IPS DF 6.9 (cell line): ENCODE data around the gene PCYT1A.
"Not testable (repeated sequence)": the region's sequence is repeated elsewhere in the genome, so short reads cannot be mapped to it uniquely, and the experiment has no call there.

Source experiments
- DNase-seq: peaks from one replicate; pipeline ENCODE4 v3.0.0-alpha.2; 2013; ENCODE audit warnings: low read depth, low spot score
- H3K27ac ChIP-seq: one replicate; pipeline ENCODE4 v1.5.1; 2013; ENCODE audit warnings: low read length, control low read depth
- H3K27me3 ChIP-seq: 2 replicates; pipeline ENCODE4 v1.6.1; 2013; ENCODE audit warnings: mild to moderate bottlenecking, low read length; ENCODE audit not compliant: control insufficient read depth, insufficient read depth
- H3K36me3 ChIP-seq: 2 replicates; pipeline ENCODE4 v1.6.1; 2013; ENCODE audit warnings: low read length; ENCODE audit not compliant: control insufficient read depth, insufficient read depth
- H3K4me1 ChIP-seq: 2 replicates; pipeline ENCODE4 v1.6.1; 2013; ENCODE audit warnings: low read length; ENCODE audit not compliant: control insufficient read depth, insufficient read depth
- H3K4me3 ChIP-seq: 2 replicates; pipeline ENCODE4 v1.5.1; 2013; ENCODE audit warnings: mild to moderate bottlenecking, low read length
- H3K9me3 ChIP-seq: 2 replicates; pipeline ENCODE4 v1.6.1; 2013; ENCODE audit warnings: low read length, inconsistent platforms; ENCODE audit not compliant: control insufficient read depth, insufficient read depth
- WGBS: extraction: QIAGEN DNeasy Blood & Tissue Kit; methylation state at CpG from one replicate; pipeline ENCODE4 v1.1.7; 2013; ENCODE audit warnings: mixed read lengths, missing lambda C conversion rate; ENCODE audit not compliant: insufficient read length, insufficient coverage; 5-methylcytosine and 5-hydroxymethylcytosine counted together

Gene PCYT1A

GRCh38 chr3:196268284-196269163 lies 19.0 kb downstream of the PCYT1A start:
- no peak overlapping the region for H3K4me3 ChIP-seq
- no peak overlapping the region for H3K27ac ChIP-seq
- no peaks in the 10 kb centered on the region for H3K27me3 ChIP-seq
- H3K36me3 ChIP-seq, result no peaks in the 10 kb centered on the region
- WGBS, result no CpG with 5 or more reads among the region's 9 CpGs
- no peaks in the 10 kb centered on the region for H3K4me1 ChIP-seq
- no peak for DNase-seq
- no peaks in the 10 kb centered on the region for H3K9me3 ChIP-seq

- Histone ChIP-seq H3K36me3 (no peaks in the 10 kb centered on the region), H3K9me3 (no peaks in the 10 kb centered on the region), H3K4me3 (no peak overlapping the region), H3K27ac (no peak overlapping the region), H3K4me1 (no peaks in the 10 kb centered on the region), H3K27me3 (no peaks in the 10 kb centered on the region)
- no CpG with 5 or more reads among the region's 7 CpGs for WGBS
- DNase-seq, result no peak
These were observed 23.7 kb downstream of the PCYT1A start for GRCh38 chr3:196263819-196264218.

- H3K36me3 ChIP-seq, result no peaks in the 10 kb centered on the region; the same call in 1 of the 2 replicates
- no CpG with 5 or more reads among the region's 4 CpGs for WGBS
- H3K4me3 ChIP-seq, result no peak overlapping the region
- H3K27me3 ChIP-seq, result no peaks in the 10 kb centered on the region
- H3K27ac ChIP-seq, result no peak overlapping the region
- no peaks in the 10 kb centered on the region for H3K4me1 ChIP-seq
- H3K9me3 ChIP-seq, result no peaks in the 10 kb centered on the region
- no peak for DNase-seq
These were observed 26.7 kb downstream of the PCYT1A start for GRCh38 chr3:196260784-196261183.

- Histone ChIP-seq H3K27me3 (no peaks in the 10 kb centered on the region), H3K9me3 (no peaks in the 10 kb centered on the region), H3K4me3 (no peak overlapping the region), H3K36me3 (no peaks in the 10 kb centered on the region; the same call in 1 of the 2 replicates), H3K4me1 (no peaks in the 10 kb centered on the region), H3K27ac (no peak overlapping the region)
- no peak for DNase-seq
- WGBS, result no CpG with 5 or more reads among the region's 1 CpG
These were observed 31.8 kb downstream of the PCYT1A start for GRCh38 chr3:196255776-196256175.

GRCh38 chr3:196254376-196255283 lies 32.9 kb downstream of the PCYT1A start:
- no peaks in the 10 kb centered on the region for H3K9me3 ChIP-seq
- H3K36me3 ChIP-seq, result no peaks in the 10 kb centered on the region; the same call in 1 of the 2 replicates
- no peak overlapping the region for H3K27ac ChIP-seq
- WGBS, result 100% methylated on average over 1 of the region's 5 CpGs
- DNase-seq, result no peak
- no peak overlapping the region for H3K4me3 ChIP-seq
- H3K4me1 ChIP-seq, result no peaks in the 10 kb centered on the region
- H3K27me3 ChIP-seq, result no peaks in the 10 kb centered on the region

- DNase-seq, result no peak
- no peaks in the 10 kb centered on the region for H3K4me1 ChIP-seq
- no peaks in the 10 kb centered on the region for H3K9me3 ChIP-seq
- peaks cover 2% of the 10 kb centered on the region; the same call in 1 of the 2 replicates for H3K36me3 ChIP-seq
- H3K27ac ChIP-seq, result no peak overlapping the region
- H3K4me3 ChIP-seq, result no peak overlapping the region
- WGBS, result no CpG with 5 or more reads among the region's 16 CpGs
- H3K27me3 ChIP-seq, result no peaks in the 10 kb centered on the region
These were observed 35.6 kb downstream of the PCYT1A start for GRCh38 chr3:196251918-196252317.

GRCh38 chr3:196246612-196247308 lies 40.8 kb downstream of the PCYT1A start:
- no peak for DNase-seq

GRCh38 chr3:196244166-196244565 lies 43.4 kb downstream of the PCYT1A start:
- H3K4me1 ChIP-seq, H3K4me3 ChIP-seq, DNase-seq, H3K27ac ChIP-seq, H3K9me3 ChIP-seq, H3K36me3 ChIP-seq, H3K27me3 ChIP-seq: not testable (repeated sequence)
- no CpG with 5 or more reads among the region's 34 CpGs for WGBS

More at GRCh38 chr3:196246612-196247308, 40.8 kb downstream of the PCYT1A start:
- Histone ChIP-seq H3K4me1 (no peaks in the 10 kb centered on the region), H3K9me3 (no peaks in the 10 kb centered on the region), H3K27ac (no peak overlapping the region), H3K27me3 (no peaks in the 10 kb centered on the region), H3K4me3 (no peak overlapping the region), H3K36me3 (peaks cover 4% of the 10 kb centered on the region; the same call in 1 of the 2 replicates)
- no CpG with 5 or more reads among the region's 13 CpGs for WGBS

- no peak for DNase-seq
- Histone ChIP-seq H3K27me3 (no peaks in the 10 kb centered on the region), H3K9me3 (no peaks in the 10 kb centered on the region), H3K27ac (no peak overlapping the region), H3K36me3 (peaks cover 3% of the 10 kb centered on the region; the same call in 1 of the 2 replicates), H3K4me3 (no peak overlapping the region), H3K4me1 (no peaks in the 10 kb centered on the region)
- WGBS, result no CpG with 5 or more reads among the region's 8 CpGs
These were observed 45.8 kb downstream of the PCYT1A start for GRCh38 chr3:196241704-196242103.

GRCh38 chr3:196240424-196240823 lies 47.1 kb downstream of the PCYT1A start:
- no CpG with 5 or more reads among the region's 4 CpGs for WGBS
- Histone ChIP-seq H3K9me3 (no peaks in the 10 kb centered on the region), H3K4me3 (no peak overlapping the region)

More at GRCh38 chr3:196240424-196240823, 47.1 kb downstream of the PCYT1A start:
- H3K4me1 ChIP-seq, result no peaks in the 10 kb centered on the region
- H3K27me3 ChIP-seq, result no peaks in the 10 kb centered on the region
- DNase-seq, result no peak
- peaks cover 3% of the 10 kb centered on the region; the same call in 1 of the 2 replicates for H3K36me3 ChIP-seq
- H3K27ac ChIP-seq, result no peak overlapping the region
